HG02885 (cell line): Measurements from ENCODE around the gene KANSL1.
"Not testable (repeated sequence)": the region's sequence is repeated elsewhere in the genome, so short reads cannot be mapped to it uniquely, and the experiment has no call there.

Source experiments
- ATAC-seq: cut with Tn5 transposase; IDR thresholded peaks from one replicate; pipeline ENCODE4 v1.9.1; 2021; ENCODE audit warnings: mild to moderate bottlenecking; ENCODE audit not compliant: unreplicated experiment, poor library complexity

KANSL1 gene

GRCh38 chr17:46121165-46121764, 72.0 kb downstream of the KANSL1 start:
- ATAC-seq, result no peak

DNA sequence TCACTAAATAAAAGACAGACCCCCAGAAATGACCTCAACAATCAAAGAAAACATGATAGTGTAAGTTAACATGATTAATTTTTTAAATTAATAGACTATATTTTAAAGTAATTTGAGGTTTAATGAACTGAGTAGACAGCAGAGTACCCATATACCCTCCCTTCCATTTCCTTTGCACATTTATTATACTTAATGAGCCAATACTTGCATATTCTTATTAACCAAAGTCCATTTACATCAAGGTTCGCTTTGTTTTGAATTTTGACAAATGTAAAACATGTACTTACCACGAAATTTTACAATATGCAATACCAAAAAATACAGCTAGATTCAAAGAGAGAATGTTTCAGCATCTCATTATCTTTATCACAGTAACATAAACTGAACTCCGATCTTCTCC, 72.7 kb downstream of the KANSL1 start:
- ATAC-seq, result no peak

DNA sequence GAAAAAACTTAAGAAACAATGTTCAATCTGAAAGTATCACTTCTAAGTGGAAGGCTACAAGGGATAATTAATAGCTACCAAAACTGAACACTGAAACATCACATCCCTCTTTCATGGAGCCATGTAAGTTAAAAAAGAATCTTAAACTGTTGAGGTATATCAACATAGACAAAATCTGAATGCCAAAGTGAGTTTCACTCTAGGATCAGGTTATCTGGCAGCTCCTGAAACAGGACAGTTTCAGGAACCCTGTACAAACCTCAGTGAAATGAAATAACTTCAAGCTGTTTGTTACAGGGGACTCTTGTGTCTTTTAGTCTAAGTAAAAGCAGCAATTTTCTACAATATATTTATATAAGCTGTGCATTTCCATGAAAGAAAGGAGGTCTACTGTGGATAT, 73.2 kb downstream of the KANSL1 start:
- no peak for ATAC-seq

GRCh38 chr17:46118964-46119363, 74.3 kb downstream of the KANSL1 start:
- ATAC-seq, result no peak

DNA sequence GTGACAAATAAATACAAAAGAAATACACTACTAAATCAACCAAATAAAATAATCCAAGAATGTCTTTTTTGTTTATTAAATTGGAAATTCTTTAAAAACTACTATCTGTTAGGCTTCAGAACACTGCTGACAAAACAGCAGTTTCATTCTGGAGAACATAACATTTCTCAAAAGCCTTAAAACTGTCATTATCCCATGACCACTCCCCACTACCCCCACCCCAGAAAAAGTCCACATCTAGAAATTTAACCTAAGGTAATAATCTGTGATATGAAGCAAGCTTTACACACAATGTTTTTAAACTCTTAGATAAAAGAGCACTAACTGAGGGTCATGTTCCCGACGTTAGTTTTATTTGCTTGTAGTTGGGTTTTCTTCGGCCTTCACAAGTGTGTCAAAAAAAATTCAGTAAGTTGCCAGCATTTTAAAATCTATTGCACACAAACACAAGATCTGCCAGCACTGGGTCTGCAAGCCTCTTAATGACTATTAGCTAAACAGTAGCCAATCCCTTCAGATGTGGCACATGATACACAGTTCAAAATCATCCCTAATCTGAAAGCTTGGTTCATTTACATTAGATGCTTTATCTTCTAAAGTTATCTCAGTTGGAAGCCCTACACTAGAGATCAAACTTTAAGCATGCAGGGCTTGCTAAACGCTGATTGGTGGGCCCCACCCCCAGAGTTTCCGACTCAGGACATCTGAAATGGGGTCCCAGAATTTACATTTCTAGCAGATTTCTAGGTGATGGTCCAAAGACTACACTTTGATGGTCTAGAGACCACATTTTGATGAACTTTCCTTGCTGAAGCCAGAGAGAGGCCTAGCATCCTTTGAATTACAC, 75.2 kb downstream of the KANSL1 start:
- ATAC-seq, result no peak

DNA sequence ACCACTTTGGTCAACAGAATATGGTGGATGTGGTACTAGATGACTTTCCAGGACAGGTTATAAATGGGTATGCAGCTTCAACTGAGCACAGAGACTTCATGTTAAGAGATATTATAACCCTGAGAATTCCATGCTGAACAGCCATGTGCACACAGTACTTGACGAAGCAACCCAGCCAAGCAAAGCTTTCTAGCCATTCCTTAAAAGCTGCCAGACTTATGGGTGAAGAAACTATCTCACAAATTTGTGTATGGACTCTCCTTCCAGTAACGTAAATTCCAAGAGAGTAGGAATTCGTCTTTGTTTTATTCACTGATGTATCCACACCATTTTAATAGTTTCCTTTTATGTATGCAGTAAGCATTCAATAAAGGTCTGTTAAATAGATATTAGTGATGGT, 76.1 kb downstream of the KANSL1 start:
- ATAC-seq, result no peak

- no peak for ATAC-seq
Measured at GRCh38 chr17:46115699-46116098, 77.5 kb downstream of the KANSL1 start.

DNA sequence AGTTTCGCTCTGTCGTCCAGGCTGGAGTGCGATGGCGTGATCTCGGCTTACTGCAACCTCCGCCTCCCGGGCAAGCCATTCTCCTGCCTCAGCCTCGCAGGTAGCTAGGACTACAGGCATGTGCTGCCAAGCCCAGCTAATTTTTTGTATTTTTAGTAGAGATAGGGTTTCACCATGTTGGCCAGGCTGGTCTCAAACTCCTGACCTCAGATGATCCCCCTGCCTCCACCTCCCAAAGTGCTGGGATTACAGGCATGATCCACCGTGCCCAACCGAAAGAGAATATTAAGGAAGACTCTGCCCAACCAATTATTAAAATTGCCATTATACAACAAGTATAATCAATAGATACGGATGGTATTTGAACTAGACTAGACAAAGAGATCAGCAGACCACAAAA, 82.0 kb downstream of the KANSL1 start:
- ATAC-seq, result not testable (repeated sequence)

- no peak for ATAC-seq
Measured at GRCh38 chr17:46110219-46110618, 83.0 kb downstream of the KANSL1 start.

- ATAC-seq, result no peak
Measured at GRCh38 chr17:46109603-46110189, 83.5 kb downstream of the KANSL1 start.

GRCh38 chr17:46108550-46109110, 84.6 kb downstream of the KANSL1 start:
- ATAC-seq, result no peak

GRCh38 chr17:46108120-46108519, 85.1 kb downstream of the KANSL1 start:
- ATAC-seq, result no peak

DNA sequence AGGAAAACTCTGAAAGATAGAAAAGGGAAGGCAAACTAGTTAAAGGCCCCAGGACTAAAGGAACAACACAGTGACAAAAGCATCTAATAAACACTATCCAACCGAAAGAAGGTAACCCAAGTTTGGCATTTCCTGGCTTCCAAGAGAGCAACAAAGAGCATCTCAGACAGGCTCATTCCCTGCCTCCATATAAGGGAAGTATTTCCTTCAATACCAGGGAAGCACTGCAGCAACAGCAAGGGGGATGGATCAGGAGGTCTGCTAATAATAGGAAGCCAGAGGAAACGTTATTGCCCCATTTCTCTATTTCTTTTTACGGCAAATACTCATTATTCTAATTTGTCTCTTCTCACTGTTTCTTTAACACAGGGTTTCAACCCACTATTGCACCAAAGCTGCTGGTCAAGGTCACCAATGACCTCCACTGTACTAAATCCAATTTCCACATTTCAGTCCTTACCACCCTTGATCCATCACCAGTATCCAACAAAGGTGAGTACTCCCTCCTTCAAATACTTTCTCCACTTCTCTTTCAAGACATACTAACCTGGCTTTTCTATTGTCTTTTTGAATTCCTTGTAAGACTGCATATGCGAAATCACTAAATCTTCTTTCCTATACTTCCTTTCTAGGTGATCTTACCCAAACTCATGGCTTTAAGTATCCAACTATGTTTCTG, 86.1 kb downstream of the KANSL1 start:
- no peak for ATAC-seq

DNA sequence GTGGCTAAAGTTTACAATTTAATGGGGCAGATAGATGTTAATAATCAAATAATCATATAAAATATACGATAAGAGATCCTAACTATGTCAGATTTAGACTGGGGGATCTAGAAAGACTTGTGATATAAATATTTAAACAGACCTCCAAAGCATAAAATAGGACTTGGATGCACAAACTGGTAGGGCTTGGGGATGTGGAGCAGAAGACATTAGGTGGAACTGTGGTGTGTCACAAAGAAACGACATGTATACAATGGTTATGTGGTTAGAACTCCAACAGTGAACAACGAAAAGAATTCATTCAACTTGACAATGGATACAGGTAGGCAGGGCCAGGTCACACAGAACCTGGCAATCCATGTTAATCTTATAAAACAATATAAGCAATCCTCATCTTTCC, 90.4 kb downstream of the KANSL1 start:
- not testable (repeated sequence) for ATAC-seq

DNA sequence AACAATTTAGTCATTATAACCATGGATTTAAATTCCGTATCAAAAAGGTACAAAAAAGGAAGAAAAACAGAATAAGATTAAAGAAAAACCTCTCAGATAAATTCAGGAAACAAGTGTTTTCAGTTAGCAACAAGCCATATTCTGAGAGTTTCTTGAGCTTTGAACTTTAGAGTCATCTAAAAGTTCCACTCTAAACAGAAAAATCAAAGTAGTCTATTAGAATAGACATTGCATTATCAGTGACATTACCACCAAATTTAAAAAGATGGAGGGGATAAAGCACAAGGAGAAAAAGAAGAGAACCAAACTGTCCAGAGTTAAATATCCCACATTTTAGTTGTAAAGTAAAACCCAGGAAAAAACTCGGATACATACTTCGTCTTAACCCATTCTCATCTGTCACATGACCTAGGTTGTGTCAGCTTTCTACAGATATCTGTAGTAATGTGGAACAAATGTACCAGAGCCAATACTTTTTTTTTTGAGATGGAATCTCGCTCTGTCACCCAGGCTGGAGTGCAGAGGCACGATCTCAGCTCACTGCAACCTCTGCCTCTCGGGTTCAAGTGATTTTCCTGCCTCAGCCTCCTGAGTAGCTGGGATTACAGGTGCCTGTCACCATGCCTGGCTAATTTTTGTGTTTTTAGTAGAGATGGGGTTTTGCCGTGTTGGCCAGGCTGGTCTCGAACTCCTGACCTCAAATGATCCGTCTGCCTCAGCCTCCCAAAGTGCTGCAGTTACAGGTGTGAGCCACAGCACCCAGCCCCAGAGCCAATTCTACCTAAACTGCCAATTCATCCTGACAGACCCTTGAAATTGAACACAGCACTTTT, 91.2 kb downstream of the KANSL1 start:
- ATAC-seq, result not testable (repeated sequence)

DNA sequence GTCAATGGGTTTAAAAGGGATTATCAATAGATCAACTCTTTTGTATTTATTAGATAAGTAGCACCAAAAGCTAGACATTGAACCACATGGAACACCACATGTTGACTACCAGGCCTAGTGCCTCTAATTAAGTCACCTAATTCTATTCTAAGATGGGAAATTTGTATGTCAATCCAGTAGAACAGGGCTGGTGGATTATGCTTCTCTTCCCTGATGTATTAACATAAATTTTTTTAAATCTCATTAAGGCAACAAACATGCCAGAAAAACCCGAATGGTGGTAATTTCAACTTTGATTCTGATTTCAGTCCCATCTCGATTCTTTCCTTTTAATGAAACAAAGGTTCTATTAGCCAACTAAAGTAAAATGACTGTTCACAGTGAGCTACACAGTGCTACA, 92.6 kb downstream of the KANSL1 start:
- no peak for ATAC-seq

DNA sequence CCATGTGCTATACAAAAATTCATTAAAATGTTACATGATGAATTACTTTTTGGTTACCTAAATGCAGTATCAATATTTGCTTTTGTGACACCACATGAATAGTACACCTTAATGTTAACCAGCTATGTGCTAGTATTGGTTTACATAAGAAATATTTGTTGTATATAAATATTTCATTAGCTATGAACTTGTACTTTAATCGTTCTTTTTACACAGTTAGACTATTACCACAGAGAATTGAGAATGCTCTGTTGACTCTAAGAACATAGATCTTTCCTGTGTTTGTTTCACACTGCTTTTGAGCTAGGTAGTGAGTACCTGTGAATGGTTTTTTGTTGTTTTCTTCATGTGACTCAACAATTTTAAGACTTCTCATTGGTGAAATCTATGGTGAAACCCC, 93.4 kb downstream of the KANSL1 start:
- no peak for ATAC-seq

DNA sequence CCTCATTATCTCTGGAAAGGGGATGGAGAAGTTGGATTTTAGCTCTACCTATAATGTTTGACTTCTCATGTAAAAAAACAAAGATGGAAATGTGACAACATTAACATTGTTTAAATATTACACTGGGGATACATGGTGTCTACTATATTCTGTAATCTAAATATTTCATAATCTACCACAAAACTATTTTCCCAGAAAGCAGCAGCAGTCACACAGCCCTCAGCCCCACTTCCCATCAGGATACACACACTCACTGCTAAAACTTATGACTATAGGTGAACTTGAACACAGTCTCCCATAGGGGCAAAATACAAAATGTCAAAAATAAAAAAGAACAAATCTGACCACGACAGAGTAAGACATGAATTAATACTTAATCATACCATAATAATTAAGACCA, 95.7 kb downstream of the KANSL1 start:
- no peak for ATAC-seq

GRCh38 chr17:46092991-46093390, 100.2 kb downstream of the KANSL1 start:
- no peak for ATAC-seq

- ATAC-seq, result no peak
Measured at GRCh38 chr17:46090871-46091270, 102.4 kb downstream of the KANSL1 start.
